Suprapubic skin (tissue), 4 donors: ENCODE results near the gene SPIRE1.

Experiments
- POLR2A ChIP-seq, 2 donors: fragments of 450-650 bp; IDR thresholded peaks; one replicate each; pipeline ENCODE4 v1.6.1; 2017; ENCODE audit warnings: antibody characterized with exemption in 2 of 2, mild to moderate bottlenecking in 2 of 2, moderate library complexity in 2 of 2
- POLR2AphosphoS5 ChIP-seq, 3 donors: sonication (generic); formaldehyde crosslinking; IDR thresholded peaks; one replicate each; pipeline ENCODE4 v1.6.1; 2017; ENCODE audit warnings: antibody characterized with exemption in 3 of 3
- TF ChIP-seq, protein P1 (sequence below), 2 donors: fragments of 200-600 bp in 1 of 2; fragments of 450-650 bp in 1 of 2; sonication (generic) in 1 of 2; IDR thresholded peaks; one replicate each; pipeline ENCODE4 v1.5.1; 2016 to 2019; ENCODE audit warnings: antibody characterized with exemption in 2 of 2, mild to moderate bottlenecking in 1 of 2, moderate library complexity in 1 of 2

GRCh38 chr18:12451428-12451827 lies 206.5 kb downstream of the SPIRE1 start:
- TF ChIP-seq, protein P1, sequence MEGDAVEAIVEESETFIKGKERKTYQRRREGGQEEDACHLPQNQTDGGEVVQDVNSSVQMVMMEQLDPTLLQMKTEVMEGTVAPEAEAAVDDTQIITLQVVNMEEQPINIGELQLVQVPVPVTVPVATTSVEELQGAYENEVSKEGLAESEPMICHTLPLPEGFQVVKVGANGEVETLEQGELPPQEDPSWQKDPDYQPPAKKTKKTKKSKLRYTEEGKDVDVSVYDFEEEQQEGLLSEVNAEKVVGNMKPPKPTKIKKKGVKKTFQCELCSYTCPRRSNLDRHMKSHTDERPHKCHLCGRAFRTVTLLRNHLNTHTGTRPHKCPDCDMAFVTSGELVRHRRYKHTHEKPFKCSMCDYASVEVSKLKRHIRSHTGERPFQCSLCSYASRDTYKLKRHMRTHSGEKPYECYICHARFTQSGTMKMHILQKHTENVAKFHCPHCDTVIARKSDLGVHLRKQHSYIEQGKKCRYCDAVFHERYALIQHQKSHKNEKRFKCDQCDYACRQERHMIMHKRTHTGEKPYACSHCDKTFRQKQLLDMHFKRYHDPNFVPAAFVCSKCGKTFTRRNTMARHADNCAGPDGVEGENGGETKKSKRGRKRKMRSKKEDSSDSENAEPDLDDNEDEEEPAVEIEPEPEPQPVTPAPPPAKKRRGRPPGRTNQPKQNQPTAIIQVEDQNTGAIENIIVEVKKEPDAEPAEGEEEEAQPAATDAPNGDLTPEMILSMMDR (IDR thresholded peaks at IDR 0.05) = no peak
- TF ChIP-seq POLR2A (IDR thresholded peaks at IDR 0.05) = no peak
- TF ChIP-seq POLR2AphosphoS5 (IDR thresholded peaks at IDR 0.05) = no peak
